Endodermal cell (in vitro differentiated cells): Measurements from ENCODE around the gene CTTNBP2NL. TPM values are rescaled to one million over a fixed set of nuclear protein-coding genes. Genes with fewer than 3 reads are reported as not detected.

Experiments
- DNase-seq: peaks from one replicate; pipeline ENCODE4 v3.0.0-alpha.2; 2017
- H3K27ac ChIP-seq: 2 replicates; pipeline ENCODE4 v1.5.1; 2013; ENCODE audit warnings: mild to moderate bottlenecking, low read depth, low read length, moderate library complexity
- H3K27me3 ChIP-seq: 2 replicates; pipeline ENCODE4 v1.6.1; 2013; ENCODE audit warnings: mild to moderate bottlenecking, low read length, moderate library complexity; ENCODE audit not compliant: insufficient read depth, control insufficient read depth, poor library complexity, severe bottlenecking
- H3K36me3 ChIP-seq: 2 replicates; pipeline ENCODE4 v1.7.0; 2013; ENCODE audit warnings: mild to moderate bottlenecking, low read length, moderate library complexity; ENCODE audit not compliant: control insufficient read depth, insufficient read depth
- H3K4me1 ChIP-seq: one replicate; pipeline ENCODE4 v1.7.0; 2013; ENCODE audit warnings: low read length; ENCODE audit not compliant: control insufficient read depth, insufficient read depth
- H3K4me3 ChIP-seq: 2 replicates; pipeline ENCODE4 v1.5.1; 2013; ENCODE audit warnings: mild to moderate bottlenecking, low read length, moderate library complexity
- H3K9ac ChIP-seq: 2 replicates; pipeline ENCODE4 v1.6.1; 2013; ENCODE audit warnings: mild to moderate bottlenecking, low read length, moderate library complexity; ENCODE audit not compliant: poor library complexity, severe bottlenecking; ENCODE audit errors: extremely low read depth
- H3K9me3 ChIP-seq: 2 replicates; pipeline ENCODE4 v1.6.1; 2013; ENCODE audit warnings: mild to moderate bottlenecking, low read length, moderate library complexity; ENCODE audit not compliant: control insufficient read depth
- H3K27ac Mint-ChIP-seq: 2 replicates; pipeline ENCODE4 v1.8.0; 2020; ENCODE audit warnings: mixed read lengths
- H3K27me3 Mint-ChIP-seq: 2 replicates; pipeline ENCODE4 v1.8.0; 2021; ENCODE audit warnings: mild to moderate bottlenecking, mixed read lengths; ENCODE audit not compliant: insufficient read depth
- H3K36me3 Mint-ChIP-seq: 2 replicates; pipeline ENCODE4 v1.8.0; 2020; ENCODE audit warnings: low read depth, mixed read lengths
- H3K4me1 Mint-ChIP-seq: 2 replicates; pipeline ENCODE4 v1.8.0; 2020; ENCODE audit warnings: mixed read lengths
- H3K4me3 Mint-ChIP-seq: 2 replicates; pipeline ENCODE4 v1.8.0; 2020; ENCODE audit warnings: mild to moderate bottlenecking, moderate library complexity, mixed read lengths
- H3K9me3 Mint-ChIP-seq: 2 replicates; pipeline ENCODE4 v1.8.0; 2020; ENCODE audit warnings: mild to moderate bottlenecking, mixed read lengths
- CTCF ChIP-seq: fragments of 200-600 bp; sonication (generic); conservative IDR thresholded peaks from 2 replicates; pipeline ENCODE4 v1.5.0; 2021; ENCODE audit warnings: antibody characterized with exemption, mild to moderate bottlenecking
- WGBS, 2 experiments: methylation state at CpG; one replicate each; pipeline versions ENCODE4 v1.1.5 to v1.1.7; 2013; ENCODE audit warnings: missing lambda C conversion rate in 2 of 2, mixed read lengths in 1 of 2; ENCODE audit not compliant: insufficient coverage in 1 of 2, insufficient read length in 1 of 2; 5-methylcytosine and 5-hydroxymethylcytosine counted together
- long read RNA-seq, 4 experiments: library from polyadenylated mRNA in 2 of 4; library from RNA in 1 of 4; library from capped mRNA in 1 of 4; stranded (forward) in 3 of 4; unstranded in 1 of 4; transcript quantifications; one replicate each; pipeline ENCODE4 v2.0.0, GENCODE V29; 2020 to 2021; ENCODE audit warnings: inconsistent platforms in 1 of 4
- polyA plus RNA-seq, 2 experiments: library from polyadenylated mRNA; stranded (reverse); fragments of 50-300 nt; gene quantifications; one replicate each; pipeline ENCODE4 v1.2.3, GENCODE V29; 2013
- total RNA-seq, 2 donors: library from RNA; stranded (reverse); fragmentation: NEBNext Ultra II Directional in 1 of 2; extraction: Animal tissue kit (Norgen Biotek cat#: 25700) in 1 of 2; gene quantifications; 2 replicates in 1 of 2; 3 replicates in 1 of 2; pipeline ENCODE4 v1.2.1, GENCODE V29; 2021

CTTNBP2NL gene
- 10 to 100 TPM; 36.0 to 41.5 TPM for total RNA-seq
- polyA plus RNA-seq (2013, experiment 1 of 2), result 22.2 TPM
- polyA plus RNA-seq (2013, experiment 2 of 2), result 22.9 TPM
- long read RNA-seq, experiment 1, full-length matches to known transcripts, result 3 of 17 reads
- long read RNA-seq, experiment 1, partial matches to known transcripts, result 13 of 17 reads
- long read RNA-seq, experiment 1, other reads (novel, unspliced or antisense), result 1 of 17 reads
- long read RNA-seq, experiment 2, full-length matches to known transcripts, result 63 of 84 reads
- long read RNA-seq, experiment 2, partial matches to known transcripts, result 8 of 84 reads
- long read RNA-seq, experiment 2, other reads (novel, unspliced or antisense), result 13 of 84 reads
- long read RNA-seq, experiment 3, full-length matches to known transcripts, result 32 of 59 reads
- long read RNA-seq, experiment 3, partial matches to known transcripts, result 8 of 59 reads
- long read RNA-seq, experiment 3, other reads (novel, unspliced or antisense), result 19 of 59 reads
- long read RNA-seq, experiment 4, partial matches to known transcripts, result 0 of 3 reads
- long read RNA-seq, experiment 4, other reads (novel, unspliced or antisense), result 3 of 3 reads

- peak; percentile 99 for DNase-seq
- H3K27me3 ChIP-seq, result no peaks in the 10 kb centered on the region
- Mint-ChIP-seq H3K36me3 (no peaks in the 10 kb centered on the region), H3K27me3 (peaks cover 6% of the 10 kb centered on the region), H3K4me3 (peak within 1 kb of the TSS; percentile 99), H3K4me1 (peaks cover 30% of the 10 kb centered on the region), H3K27ac (peak within 1 kb of the TSS; percentile 99), H3K9me3 (no peaks in the 10 kb centered on the region)
- WGBS, 2 experiments, result 0% methylated on average over 17 to 53 of the region's 53 CpGs
- H3K27ac ChIP-seq, result peak within 1 kb of the TSS; percentile 86
- H3K36me3 ChIP-seq, result no peaks in the 10 kb centered on the region
- H3K4me3 ChIP-seq, result peak within 1 kb of the TSS; percentile 97
- H3K9me3 ChIP-seq, result no peaks in the 10 kb centered on the region
- peak within 1 kb of the TSS; percentile 92 for H3K9ac ChIP-seq
- TF ChIP-seq CTCF, result no peak
- peaks cover 5% of the 10 kb centered on the region for H3K4me1 ChIP-seq
Observed at GRCh38 chr1:112395821-112396652, at the start of gene CTTNBP2NL. CTTNBP2NL (plus strand) TSS chr1:112396214; CDS start chr1:112416166, 19,952 bp downstream.

- H3K27ac Mint-ChIP-seq, result no peak overlapping the region
- no peak for TF ChIP-seq CTCF
- H3K4me3 Mint-ChIP-seq, result no peak overlapping the region
- H3K27ac ChIP-seq, result no peak overlapping the region
- H3K36me3 ChIP-seq, result no peaks in the 10 kb centered on the region
- H3K9me3 ChIP-seq, result peaks cover 19% of the 10 kb centered on the region
- H3K4me1 ChIP-seq, result no peaks in the 10 kb centered on the region
- H3K27me3 Mint-ChIP-seq, result peaks cover 16% of the 10 kb centered on the region
- peaks cover 1% of the 10 kb centered on the region for H3K4me1 Mint-ChIP-seq
- no peak overlapping the region for H3K9ac ChIP-seq
- H3K9me3 Mint-ChIP-seq, result peaks cover 15% of the 10 kb centered on the region
- H3K27me3 ChIP-seq, result peaks cover 8% of the 10 kb centered on the region
- no peak for DNase-seq
- no peak overlapping the region for H3K4me3 ChIP-seq
- WGBS, 2 experiments, result 88 to 91% methylated on average over 3 of the region's 3 CpGs
- no peaks in the 10 kb centered on the region for H3K36me3 Mint-ChIP-seq
Observed at GRCh38 chr1:112346801-112347350, 49.1 kb upstream of the CTTNBP2NL start.

GRCh38 chr1:112356765-112357164, 39.2 kb upstream of the CTTNBP2NL start:
- DNase-seq, result no peak
- H3K4me3 ChIP-seq, result no peak overlapping the region
- no peak overlapping the region for H3K27ac ChIP-seq
- Mint-ChIP-seq H3K36me3 (no peaks in the 10 kb centered on the region), H3K27ac (no peak overlapping the region), H3K4me1 (no peaks in the 10 kb centered on the region), H3K9me3 (no peaks in the 10 kb centered on the region), H3K4me3 (no peak overlapping the region), H3K27me3 (peaks cover 17% of the 10 kb centered on the region)
- no peaks in the 10 kb centered on the region for H3K4me1 ChIP-seq
- H3K9ac ChIP-seq, result no peak overlapping the region
- TF ChIP-seq CTCF, result no peak
- no peaks in the 10 kb centered on the region for H3K36me3 ChIP-seq
- H3K9me3 ChIP-seq, result no peaks in the 10 kb centered on the region
- 93% methylated on average over 2 of the region's 2 CpGs; no CpG with 5 or more reads in 1 of the 2 experiments for WGBS, 2 experiments
- no peaks in the 10 kb centered on the region for H3K27me3 ChIP-seq
